NT2/D1 (cell line): ENCODE data around the gene KCNJ15.

Source experiments
- SUZ12 ChIP-seq: IDR thresholded peaks from 2 replicates; pipeline ENCODE4 v1.6.1; 2011; ENCODE audit not compliant: insufficient read length, insufficient read depth; ENCODE audit errors: extremely low read depth
- YY1 ChIP-seq: IDR thresholded peaks from 2 replicates; pipeline ENCODE4 v1.6.1; 2011; ENCODE audit not compliant: insufficient read length, insufficient read depth
- ZNF274 ChIP-seq: IDR thresholded peaks from 2 replicates; pipeline ENCODE4 v1.6.1; 2011; ENCODE audit warnings: mild to moderate bottlenecking, low read depth, low read length

DNA sequence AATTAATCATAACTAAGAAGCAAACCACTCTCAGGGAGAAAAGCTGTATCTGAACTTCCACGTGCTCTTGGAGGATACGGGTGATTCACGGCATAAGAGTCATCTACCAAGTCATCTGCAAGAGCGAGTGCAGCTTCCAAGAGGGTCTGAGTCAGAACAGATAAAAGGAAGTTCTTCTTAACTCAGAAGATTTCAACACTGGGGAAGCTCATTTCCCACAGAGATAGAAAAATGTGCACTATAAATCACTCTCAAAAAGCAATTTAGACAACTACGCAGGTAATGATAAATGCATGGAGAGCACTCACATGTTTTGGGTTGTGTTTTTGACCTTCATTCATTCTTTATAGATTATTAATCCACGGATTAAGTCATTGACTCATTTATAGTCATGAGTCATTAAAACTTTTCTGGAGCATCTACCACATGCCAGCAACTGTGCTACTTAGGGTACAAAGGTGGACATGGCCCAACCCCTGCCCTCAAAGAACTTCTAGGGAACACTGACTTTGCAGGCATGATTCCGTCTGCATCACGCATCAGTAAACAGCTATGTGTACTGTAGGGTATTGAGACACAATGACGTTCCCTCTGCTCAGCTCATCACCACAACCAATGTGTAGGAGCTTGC is 20.8 kb downstream of the KCNJ15 start:
- TF ChIP-seq YY1: no peak
- no peak for TF ChIP-seq ZNF274
- no peak for TF ChIP-seq SUZ12
